ENCODE measurements around the gene HEXA.
"Not testable (repeated sequence)": the region's sequence is repeated elsewhere in the genome, so short reads cannot be mapped to it uniquely, and the experiment has no call there.

DNA sequence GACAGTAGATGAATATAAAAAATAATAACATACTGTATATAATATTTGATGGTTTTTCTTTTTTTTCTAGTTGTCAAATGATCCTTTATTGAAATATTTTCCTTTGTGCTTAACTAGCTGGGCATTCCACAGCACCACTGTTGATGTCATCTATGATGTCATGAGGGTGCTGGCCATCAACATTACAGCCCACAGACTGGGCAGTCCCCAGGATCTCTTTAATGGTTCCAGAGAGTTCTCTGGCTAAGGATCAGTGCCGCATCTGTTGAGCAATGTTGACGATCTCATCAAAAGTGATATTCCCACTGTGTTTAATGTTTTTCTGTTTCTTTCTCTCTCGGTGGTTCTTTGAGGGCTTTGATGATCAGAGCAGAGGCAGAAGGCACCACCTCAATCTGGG lies 3.3 kb upstream of the HEXA start:
- TF ChIP-seq, protein P1, sequence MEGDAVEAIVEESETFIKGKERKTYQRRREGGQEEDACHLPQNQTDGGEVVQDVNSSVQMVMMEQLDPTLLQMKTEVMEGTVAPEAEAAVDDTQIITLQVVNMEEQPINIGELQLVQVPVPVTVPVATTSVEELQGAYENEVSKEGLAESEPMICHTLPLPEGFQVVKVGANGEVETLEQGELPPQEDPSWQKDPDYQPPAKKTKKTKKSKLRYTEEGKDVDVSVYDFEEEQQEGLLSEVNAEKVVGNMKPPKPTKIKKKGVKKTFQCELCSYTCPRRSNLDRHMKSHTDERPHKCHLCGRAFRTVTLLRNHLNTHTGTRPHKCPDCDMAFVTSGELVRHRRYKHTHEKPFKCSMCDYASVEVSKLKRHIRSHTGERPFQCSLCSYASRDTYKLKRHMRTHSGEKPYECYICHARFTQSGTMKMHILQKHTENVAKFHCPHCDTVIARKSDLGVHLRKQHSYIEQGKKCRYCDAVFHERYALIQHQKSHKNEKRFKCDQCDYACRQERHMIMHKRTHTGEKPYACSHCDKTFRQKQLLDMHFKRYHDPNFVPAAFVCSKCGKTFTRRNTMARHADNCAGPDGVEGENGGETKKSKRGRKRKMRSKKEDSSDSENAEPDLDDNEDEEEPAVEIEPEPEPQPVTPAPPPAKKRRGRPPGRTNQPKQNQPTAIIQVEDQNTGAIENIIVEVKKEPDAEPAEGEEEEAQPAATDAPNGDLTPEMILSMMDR (IDR thresholded peaks at IDR 0.05; ENCODE audit: control extremely low read depth in 1 of 3, insufficient read depth in 1 of 3, low read depth in 1 of 3, low read length in 3 of 3), result not testable (repeated sequence)
- TF ChIP-seq JUN (IDR thresholded peaks at IDR 0.05; ENCODE audit: low read depth, low read length); TAF7 (optimal IDR thresholded peaks at IDR 0.05; ENCODE audit: borderline replicate concordance, low read depth, low read length); BACH1 (IDR thresholded peaks at IDR 0.05; ENCODE audit: low read length); EZH2 (IDR thresholded peaks at IDR 0.05; ENCODE audit: low read depth, low read length, severe bottlenecking); POU5F1 (IDR thresholded peaks at IDR 0.05; ENCODE audit: low read depth, low read length); EGR1 (IDR thresholded peaks at IDR 0.05; ENCODE audit: borderline replicate concordance, low read depth, low read length); POLR2A (IDR thresholded peaks at IDR 0.05; ENCODE audit: control extremely low read depth in 1 of 2, low read depth in 2 of 2, low read length in 2 of 2); SIN3A (conservative IDR thresholded peaks at IDR 0.05 in 1 of 2, IDR thresholded peaks at IDR 0.05 in 1 of 2; ENCODE audit: low read depth in 1 of 2, low read length in 2 of 2); SUZ12 (IDR thresholded peaks at IDR 0.05; ENCODE audit: low read length); POLR2AphosphoS5 (IDR thresholded peaks at IDR 0.05; ENCODE audit: low read depth, low read length); CBX5 (IDR thresholded peaks at IDR 0.05; ENCODE audit: low read depth, low read length): not testable (repeated sequence)
- TF ChIP-seq, protein P2, sequence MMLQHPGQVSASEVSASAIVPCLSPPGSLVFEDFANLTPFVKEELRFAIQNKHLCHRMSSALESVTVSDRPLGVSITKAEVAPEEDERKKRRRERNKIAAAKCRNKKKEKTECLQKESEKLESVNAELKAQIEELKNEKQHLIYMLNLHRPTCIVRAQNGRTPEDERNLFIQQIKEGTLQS (IDR thresholded peaks at IDR 0.05; ENCODE audit: insufficient read depth, low read depth, low read length), result not testable (repeated sequence)
